Calu3 (cell line): ENCODE results near the gene GABRB1. TPM values are rescaled to one million over a fixed set of nuclear protein-coding genes. Genes with fewer than 3 reads are reported as not detected.
"Not testable (repeated sequence)": the region's sequence is repeated elsewhere in the genome, so short reads cannot be mapped to it uniquely, and the experiment has no call there.

Experiments
- BruUV-seq: library from RNA; stranded (reverse); fragments of 400-500 nt; replicated peaks from 2 replicates; lab custom pipeline; 2021; lab: Mats Ljungman, UMichigan
- CTCF ChIA-PET: fragments of 300-600 bp; sonication (Branson Sonifier 250); formaldehyde crosslinking; loops from one replicate; lab custom pipeline; 2022; ENCODE audit warnings: antibody characterized with exemption; lab: Charles Lee
- DNase-seq: peaks from one replicate; pipeline ENCODE4 v3.0.0; 2022
- H3K27ac Mint-ChIP-seq: one replicate; pipeline ENCODE4 v1.8.0; 2022; ENCODE audit warnings: mixed read lengths; ENCODE audit not compliant: unreplicated experiment
- H3K27me3 Mint-ChIP-seq: one replicate; pipeline ENCODE4 v1.8.0; 2022; ENCODE audit warnings: mixed read lengths; ENCODE audit not compliant: unreplicated experiment
- H3K36me3 Mint-ChIP-seq: one replicate; pipeline ENCODE4 v1.8.0; 2022; ENCODE audit warnings: mild to moderate bottlenecking, moderate library complexity, mixed read lengths; ENCODE audit not compliant: insufficient read depth, unreplicated experiment
- H3K4me1 Mint-ChIP-seq: one replicate; pipeline ENCODE4 v1.8.0; 2022; ENCODE audit warnings: mild to moderate bottlenecking, low read depth, mixed read lengths; ENCODE audit not compliant: unreplicated experiment
- H3K4me3 Mint-ChIP-seq: one replicate; pipeline ENCODE4 v1.8.0; 2022; ENCODE audit warnings: mild to moderate bottlenecking, low read depth, moderate library complexity, mixed read lengths; ENCODE audit not compliant: unreplicated experiment
- H3K9me3 Mint-ChIP-seq: one replicate; pipeline ENCODE4 v1.8.0; 2022; ENCODE audit warnings: low read depth, mixed read lengths; ENCODE audit not compliant: unreplicated experiment
- intact Hi-C: fragments of 100-400 bp; cut with micrococcal nuclease; formaldehyde crosslinking; loops from one replicate; pipeline ENCODE4 v1.10.0; 2022; ENCODE audit not compliant: unreplicated experiment
- total RNA-seq: library from RNA; stranded (reverse); gene quantifications from 2 replicates; pipeline ENCODE4 v1.2.3, GENCODE V29; 2022
- TF ChIP-seq, protein P1 (sequence below): fragments of 200-600 bp; IDR thresholded peaks from one replicate; pipeline ENCODE4 v1.8.0; 2022; ENCODE audit warnings: antibody characterized with exemption; ENCODE audit not compliant: unreplicated experiment

The GABRB1 gene
- total RNA-seq, 1 experiment from 2014 or later = not detected

DNA sequence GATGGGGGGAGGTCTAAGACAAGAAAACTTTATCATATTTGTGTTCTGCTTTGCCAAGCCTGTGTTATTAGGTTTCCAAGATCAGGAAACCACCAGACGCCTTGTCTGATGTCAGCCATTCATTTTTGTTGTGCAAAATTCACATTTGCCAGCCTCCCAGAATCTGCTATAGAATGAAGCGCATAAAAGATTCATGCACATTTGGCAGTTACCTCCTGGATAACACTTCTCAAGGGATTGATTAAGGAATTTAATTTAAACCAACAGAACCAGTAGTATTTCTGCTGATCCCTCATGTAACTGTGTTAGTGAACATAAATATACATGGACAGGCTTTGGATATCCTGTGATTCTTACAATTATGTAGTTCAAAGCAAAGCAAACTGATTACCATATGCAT, 244.2 kb downstream of the GABRB1 start:
- H3K4me3 Mint-ChIP-seq = no peak overlapping the region
- intact Hi-C loops = no loop called here
- CTCF ChIA-PET = no interaction called here
- no peaks in the 10 kb centered on the region for H3K27me3 Mint-ChIP-seq
- H3K27ac Mint-ChIP-seq = no peak overlapping the region
- H3K36me3 Mint-ChIP-seq = no peaks in the 10 kb centered on the region
- TF ChIP-seq, protein P1, sequence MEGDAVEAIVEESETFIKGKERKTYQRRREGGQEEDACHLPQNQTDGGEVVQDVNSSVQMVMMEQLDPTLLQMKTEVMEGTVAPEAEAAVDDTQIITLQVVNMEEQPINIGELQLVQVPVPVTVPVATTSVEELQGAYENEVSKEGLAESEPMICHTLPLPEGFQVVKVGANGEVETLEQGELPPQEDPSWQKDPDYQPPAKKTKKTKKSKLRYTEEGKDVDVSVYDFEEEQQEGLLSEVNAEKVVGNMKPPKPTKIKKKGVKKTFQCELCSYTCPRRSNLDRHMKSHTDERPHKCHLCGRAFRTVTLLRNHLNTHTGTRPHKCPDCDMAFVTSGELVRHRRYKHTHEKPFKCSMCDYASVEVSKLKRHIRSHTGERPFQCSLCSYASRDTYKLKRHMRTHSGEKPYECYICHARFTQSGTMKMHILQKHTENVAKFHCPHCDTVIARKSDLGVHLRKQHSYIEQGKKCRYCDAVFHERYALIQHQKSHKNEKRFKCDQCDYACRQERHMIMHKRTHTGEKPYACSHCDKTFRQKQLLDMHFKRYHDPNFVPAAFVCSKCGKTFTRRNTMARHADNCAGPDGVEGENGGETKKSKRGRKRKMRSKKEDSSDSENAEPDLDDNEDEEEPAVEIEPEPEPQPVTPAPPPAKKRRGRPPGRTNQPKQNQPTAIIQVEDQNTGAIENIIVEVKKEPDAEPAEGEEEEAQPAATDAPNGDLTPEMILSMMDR = no peak
- H3K4me1 Mint-ChIP-seq = no peaks in the 10 kb centered on the region
- no peaks in the 10 kb centered on the region for H3K9me3 Mint-ChIP-seq
- no peak for DNase-seq
- no TSS peak for BruUV-seq

DNA sequence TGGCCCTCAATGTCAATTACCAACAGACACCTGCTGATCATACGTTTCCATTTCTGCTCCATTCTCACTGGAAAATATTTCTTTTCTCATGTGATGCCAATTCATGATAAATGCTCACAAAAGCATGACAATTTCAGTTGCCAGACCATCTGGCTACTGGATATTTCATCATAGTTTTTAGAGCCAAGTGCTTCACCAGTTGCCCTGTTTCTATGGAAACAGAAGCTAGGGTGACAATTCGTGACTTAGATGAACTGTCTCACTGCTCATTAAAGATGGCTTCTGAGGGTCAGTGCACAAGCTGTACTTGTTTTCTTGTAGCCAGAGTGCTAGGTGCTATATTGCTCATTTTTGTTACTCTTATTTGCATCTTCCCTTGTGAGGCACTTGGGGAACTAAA, 247.3 kb downstream of the GABRB1 start:
- no peaks in the 10 kb centered on the region for H3K4me1 Mint-ChIP-seq
- BruUV-seq = no TSS peak
- H3K27me3 Mint-ChIP-seq = no peaks in the 10 kb centered on the region
- H3K27ac Mint-ChIP-seq = no peak overlapping the region
- no peaks in the 10 kb centered on the region for H3K36me3 Mint-ChIP-seq
- intact Hi-C loops = no loop called here
- TF ChIP-seq, protein P1 = no peak
- H3K4me3 Mint-ChIP-seq = no peak overlapping the region
- CTCF ChIA-PET = no interaction called here
- no peak for DNase-seq
- H3K9me3 Mint-ChIP-seq = peaks cover 3% of the 10 kb centered on the region

DNA sequence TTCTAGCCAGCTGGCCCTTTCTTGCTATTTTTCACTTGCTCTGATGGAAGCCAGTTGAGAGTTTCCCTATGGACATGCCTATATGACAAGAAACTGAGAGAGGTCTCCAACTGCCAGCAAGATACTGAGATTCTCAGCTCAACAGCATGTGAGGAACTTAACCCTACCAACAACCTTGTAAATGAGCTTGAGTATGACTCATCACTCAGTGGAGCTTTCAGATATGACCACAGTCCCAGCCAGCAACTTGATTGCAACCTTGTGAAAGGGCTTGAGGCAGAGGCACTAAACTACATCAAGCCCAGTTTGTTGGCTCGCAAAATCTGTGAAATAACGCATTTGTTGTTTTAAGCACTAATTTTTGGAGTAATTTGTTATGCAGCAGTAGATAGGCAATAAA, 256.4 kb downstream of the GABRB1 start:
- no TSS peak for BruUV-seq
- intact Hi-C loops = no loop called here
- CTCF ChIA-PET = no interaction called here
- Mint-ChIP-seq H3K36me3 (no peaks in the 10 kb centered on the region), H3K9me3 (peaks cover 2% of the 10 kb centered on the region), H3K4me1 (no peaks in the 10 kb centered on the region), H3K27ac (no peak overlapping the region), H3K27me3 (no peaks in the 10 kb centered on the region), H3K4me3 (no peak overlapping the region)
- TF ChIP-seq, protein P1 = no peak
- no peak for DNase-seq

DNA sequence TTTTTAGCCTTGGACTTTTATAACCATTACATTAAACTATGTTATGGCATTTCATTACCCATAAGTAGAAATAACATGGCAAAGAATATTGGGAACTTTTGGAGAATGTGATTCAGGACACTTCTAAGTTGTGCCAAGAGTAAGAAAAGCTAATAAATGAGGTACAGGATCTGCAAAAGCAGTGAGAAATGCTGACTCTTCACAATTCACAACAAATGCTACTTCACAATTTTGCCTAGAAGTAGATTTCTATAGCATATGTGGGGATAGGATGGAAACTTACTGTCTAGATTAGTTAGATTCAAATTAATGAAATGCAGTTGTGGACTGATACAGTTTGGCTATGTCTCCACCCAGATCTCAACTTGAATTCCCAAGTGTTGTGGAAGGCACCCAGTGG, 258.4 kb downstream of the GABRB1 start:
- CTCF ChIA-PET = interaction anchor here (0.6 kb wide), 1 partner anchor 1052 kb away, joined by 7 read pairs; the partner anchor contains the start of gene SLAIN2
- no TSS peak for BruUV-seq
- no peaks in the 10 kb centered on the region for H3K27me3 Mint-ChIP-seq
- H3K4me3 Mint-ChIP-seq = no peak overlapping the region
- intact Hi-C loops = no loop called here
- no peaks in the 10 kb centered on the region for H3K9me3 Mint-ChIP-seq
- DNase-seq = no peak
- H3K27ac Mint-ChIP-seq = no peak overlapping the region
- TF ChIP-seq, protein P1 = no peak
- H3K36me3 Mint-ChIP-seq = no peaks in the 10 kb centered on the region
- H3K4me1 Mint-ChIP-seq = no peaks in the 10 kb centered on the region

DNA sequence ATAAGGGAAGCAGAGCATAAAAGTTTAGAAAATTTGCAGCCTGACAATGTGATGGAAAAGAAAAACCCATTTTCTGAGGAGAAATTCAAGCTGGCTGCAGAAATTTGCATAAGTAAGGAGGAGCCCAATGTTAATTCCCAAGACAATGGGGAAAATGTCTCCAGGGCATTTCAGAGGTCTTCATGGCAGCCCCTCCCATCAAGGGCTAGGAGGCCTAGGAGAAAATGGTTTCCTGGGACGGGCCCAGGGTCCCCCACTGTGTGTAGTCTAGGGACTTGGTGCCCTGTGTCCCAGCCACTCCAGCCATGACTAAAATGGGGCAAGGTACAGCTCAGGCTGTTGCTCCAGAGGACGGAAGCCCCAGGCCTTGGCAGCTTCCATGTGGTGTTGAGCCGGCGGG, 259.5 kb downstream of the GABRB1 start:
- H3K36me3 Mint-ChIP-seq, CTCF ChIA-PET, intact Hi-C loops, H3K27ac Mint-ChIP-seq, DNase-seq, H3K4me3 Mint-ChIP-seq, H3K4me1 Mint-ChIP-seq, H3K9me3 Mint-ChIP-seq, H3K27me3 Mint-ChIP-seq, BruUV-seq: not testable (repeated sequence)
